ENCODE results near the gene SERPINB4.
"Not testable (repeated sequence)": the region's sequence is repeated elsewhere in the genome, so short reads cannot be mapped to it uniquely, and the experiment has no call there.

SERPINB4 gene

GRCh38 chr18:63644142-63644541, at the start of gene SERPINB4:
Gene SERPINB4, minus strand, starts transcription at chr18:63644256. Its CDS starts 679 bp downstream, at chr18:63643577.
- not testable (repeated sequence) for DNase-seq

GRCh38 chr18:63689064-63689463, 45.0 kb upstream of the SERPINB4 start:
- DNase-seq: no peak

- DNase-seq: no peak
These were observed 42.8 kb upstream of the SERPINB4 start for GRCh38 chr18:63686871-63687270.

- DNase-seq: no peak
These were observed 40.7 kb upstream of the SERPINB4 start for GRCh38 chr18:63684718-63685117.

- no peak for DNase-seq
These were observed 39.8 kb upstream of the SERPINB4 start for GRCh38 chr18:63683890-63684289.

- no peak for DNase-seq
These were observed 39.1 kb upstream of the SERPINB4 start for GRCh38 chr18:63683152-63683551.

- DNase-seq: no peak
These were observed 37.6 kb upstream of the SERPINB4 start for GRCh38 chr18:63681449-63682340.

GRCh38 chr18:63679820-63680606, 36.0 kb upstream of the SERPINB4 start:
- DNase-seq: no peak

GRCh38 chr18:63677500-63678225, 33.6 kb upstream of the SERPINB4 start:
- no peak for DNase-seq

- DNase-seq: no peak
These were observed 32.7 kb upstream of the SERPINB4 start for GRCh38 chr18:63676526-63677323.

GRCh38 chr18:63664571-63664970, 20.5 kb upstream of the SERPINB4 start:
- DNase-seq: no peak

- DNase-seq: not testable (repeated sequence)
These were observed 17.7 kb upstream of the SERPINB4 start, which contains the start of gene SERPINB3 for GRCh38 chr18:63661750-63662149. Gene SERPINB3, minus strand, starts transcription at chr18:63661893. Its CDS starts 677 bp downstream, at chr18:63661216.

- DNase-seq: not testable (repeated sequence)
These were observed 14.9 kb upstream of the SERPINB4 start for GRCh38 chr18:63658920-63659319.

GRCh38 chr18:63650271-63650670, 6.2 kb upstream of the SERPINB4 start:
- not testable (repeated sequence) for DNase-seq

- DNase-seq: no peak
These were observed 4.2 kb upstream of the SERPINB4 start for GRCh38 chr18:63648241-63648640.

- DNase-seq: no peak
These were observed 2.9 kb upstream of the SERPINB4 start for GRCh38 chr18:63646936-63647335.

- DNase-seq: not testable (repeated sequence)
These were observed 638 bp upstream of the SERPINB4 start for GRCh38 chr18:63644694-63645093.

- not testable (repeated sequence) for DNase-seq
These were observed 1.2 kb downstream of the SERPINB4 start for GRCh38 chr18:63642668-63643356.

GRCh38 chr18:63641157-63641680, 2.8 kb downstream of the SERPINB4 start:
- not testable (repeated sequence) for DNase-seq

GRCh38 chr18:63637703-63638102, 6.4 kb downstream of the SERPINB4 start:
- no peak for DNase-seq

- no peak for DNase-seq
These were observed 16.2 kb downstream of the SERPINB4 start for GRCh38 chr18:63627819-63628218.
